IMR-90 (cell line): ENCODE measurements around the gene FUT6. TPM values are rescaled to one million over a fixed set of nuclear protein-coding genes. Genes with fewer than 3 reads are reported as not detected.
A peak's percentile ranks its signal among the peaks of the same experiment; 100 is the strongest.

Source experiments
- ATAC-seq: fragments of 200-7000 bp; cut with Tn5 transposase; 2 replicates; pipeline ENCODE4 v1.9.1; 2020; ENCODE audit warnings: low read depth, mild to moderate bottlenecking, moderate library complexity
- BruUV-seq: library from RNA; stranded (reverse); fragments of 400-500 nt; replicated peaks from 2 replicates; lab custom pipeline; 2021; lab: Mats Ljungman, UMichigan
- CTCF ChIA-PET: fragments of 300-600 bp; formaldehyde crosslinking; extraction: SDS; loops from one replicate; lab custom pipeline; 2021; ENCODE audit warnings: antibody characterized with exemption; lab: Yijun Ruan, JAX
- POLR2A ChIA-PET: fragments of 300-600 bp; sonication (Branson Sonifier 250); formaldehyde crosslinking; loops from one replicate; lab custom pipeline; 2022; ENCODE audit warnings: antibody characterized with exemption; ENCODE audit not compliant: unreplicated experiment; lab: Charles Lee
- DNase-seq: peaks from one replicate; pipeline ENCODE4 v3.0.0; 2013
- H2AFZ ChIP-seq: replicated peaks from 2 replicates; pipeline ENCODE3; 2013; ENCODE audit warnings: low read length, mild to moderate bottlenecking; ENCODE audit not compliant: poor library complexity
- H2AK5ac ChIP-seq: 2 replicates; pipeline ENCODE4 v1.6.1; 2013; ENCODE audit warnings: low read depth, low read length, inconsistent platforms
- H2AK9ac ChIP-seq: replicated peaks from 2 replicates; pipeline ENCODE3; 2013; ENCODE audit warnings: mild to moderate bottlenecking, low read depth, low read length, moderate library complexity; ENCODE audit not compliant: poor library complexity
- H2BK120ac ChIP-seq: 2 replicates; pipeline ENCODE4 v1.6.1; 2013; ENCODE audit warnings: low read depth, low read length, inconsistent platforms
- H2BK15ac ChIP-seq: 3 replicates; pipeline ENCODE4 v1.6.1; 2013; ENCODE audit warnings: low read depth, low read length, inconsistent platforms
- H2BK20ac ChIP-seq: 2 replicates; pipeline ENCODE4 v1.6.1; 2013; ENCODE audit warnings: low read depth, mild to moderate bottlenecking, inconsistent platforms, low read length, moderate library complexity
- H2BK5ac ChIP-seq: 2 replicates; pipeline ENCODE4 v1.6.1; 2013; ENCODE audit warnings: mild to moderate bottlenecking, low read depth, low read length, inconsistent platforms; ENCODE audit not compliant: poor library complexity, severe bottlenecking
- H3K14ac ChIP-seq: replicated peaks from 2 replicates; pipeline ENCODE4 v1.6.1; 2013; ENCODE audit warnings: low read depth, low read length, inconsistent platforms
- H3K18ac ChIP-seq: 2 replicates; pipeline ENCODE4 v1.6.1; 2013; ENCODE audit warnings: low read depth, low read length, control low read depth
- H3K23ac ChIP-seq: 2 replicates; pipeline ENCODE4 v1.6.1; 2013; ENCODE audit warnings: low read depth, low read length, inconsistent platforms
- H3K27ac ChIP-seq: 2 replicates; pipeline ENCODE4 v1.5.1; 2013; ENCODE audit warnings: mild to moderate bottlenecking, control low read depth, low read length; ENCODE audit not compliant: insufficient read depth
- H3K27me3 ChIP-seq: 2 replicates; pipeline ENCODE4 v1.6.1; 2013; ENCODE audit warnings: low read length; ENCODE audit not compliant: control insufficient read depth, insufficient read depth
- H3K36me3 ChIP-seq: 2 replicates; pipeline ENCODE4 v1.6.1; 2013; ENCODE audit warnings: low read length, mixed read lengths; ENCODE audit not compliant: control insufficient read depth, insufficient read depth
- H3K4ac ChIP-seq: 2 replicates; pipeline ENCODE4 v1.6.1; 2013; ENCODE audit warnings: low read depth, low read length, inconsistent platforms
- H3K4me1 ChIP-seq: 2 replicates; pipeline ENCODE4 v1.6.1; 2013; ENCODE audit warnings: low read length, mixed read lengths; ENCODE audit not compliant: control insufficient read depth, insufficient read depth
- H3K4me2 ChIP-seq: 2 replicates; pipeline ENCODE4 v1.6.1; 2013; ENCODE audit warnings: low read depth, mild to moderate bottlenecking, control low read depth, low read length, moderate library complexity
- H3K4me3 ChIP-seq: 2 replicates; pipeline ENCODE4 v1.5.1; 2013; ENCODE audit warnings: low read depth, mild to moderate bottlenecking, control low read depth, low read length, moderate library complexity; ENCODE audit not compliant: insufficient read depth
- H3K56ac ChIP-seq: 2 replicates; pipeline ENCODE4 v1.6.1; 2013; ENCODE audit warnings: low read length, inconsistent platforms; ENCODE audit not compliant: insufficient read depth; ENCODE audit errors: extremely low read depth
- H3K79me1 ChIP-seq, 2 experiments: 2 replicates each; pipeline ENCODE4 v1.6.1; 2013; ENCODE audit warnings: low read length in 2 of 2, inconsistent platforms in 1 of 2, low read depth in 1 of 2
- H3K9ac ChIP-seq: 2 replicates; pipeline ENCODE4 v1.6.1; 2013; ENCODE audit warnings: low read depth, low read length, control low read depth
- H3K9me1 ChIP-seq: 2 replicates; pipeline ENCODE4 v1.6.1; 2013; ENCODE audit warnings: low read length, inconsistent platforms; ENCODE audit not compliant: insufficient read depth
- H3K9me3 ChIP-seq: 2 replicates; pipeline ENCODE4 v1.6.1; 2013; ENCODE audit warnings: low read length; ENCODE audit not compliant: control insufficient read depth, insufficient read depth
- H4K20me1 ChIP-seq: 2 replicates; pipeline ENCODE4 v1.6.1; 2013; ENCODE audit warnings: low read length, inconsistent platforms; ENCODE audit not compliant: insufficient read depth
- H4K5ac ChIP-seq: 2 replicates; pipeline ENCODE4 v1.6.1; 2013; ENCODE audit warnings: mild to moderate bottlenecking, low read depth, low read length, control low read depth
- H4K8ac ChIP-seq, 2 experiments: 2 replicates each; pipeline ENCODE4 v1.6.1; 2013; ENCODE audit warnings: low read depth in 2 of 2, low read length in 2 of 2, control low read depth in 1 of 2, inconsistent platforms in 1 of 2
- H4K91ac ChIP-seq: 2 replicates; pipeline ENCODE4 v1.6.1; 2013; ENCODE audit warnings: low read depth, low read length, inconsistent platforms; ENCODE audit not compliant: insufficient read depth
- BHLHE40 ChIP-seq: fragments of 150-350 bp; IDR thresholded peaks from 2 replicates; pipeline ENCODE4 v1.6.1; 2016; ENCODE audit warnings: mild to moderate bottlenecking, low read depth, low read length
- MAFK ChIP-seq: IDR thresholded peaks from 2 replicates; pipeline ENCODE4 v1.6.1; 2012; ENCODE audit warnings: low read depth, low read length, improper control_type of control experiment
- MAZ ChIP-seq: IDR thresholded peaks from 2 replicates; pipeline ENCODE4 v1.6.1; 2012; ENCODE audit warnings: low read depth, mild to moderate bottlenecking, low read length, improper control_type of control experiment, moderate library complexity, borderline replicate concordance
- NFE2L2 ChIP-seq: fragments of 150-350 bp; IDR thresholded peaks from 2 replicates; pipeline ENCODE4 v1.6.1; 2016; ENCODE audit warnings: low read depth, mild to moderate bottlenecking, low read length
- RAD21 ChIP-seq: IDR thresholded peaks from 2 replicates; pipeline ENCODE4 v1.6.1; 2012; ENCODE audit warnings: low read length, improper control_type of control experiment
- RCOR1 ChIP-seq: IDR thresholded peaks from 2 replicates; pipeline ENCODE4 v1.6.1; 2012; ENCODE audit warnings: mild to moderate bottlenecking, low read length, improper control_type of control experiment; ENCODE audit not compliant: insufficient replicate concordance
- RFX5 ChIP-seq: IDR thresholded peaks from 2 replicates; pipeline ENCODE4 v1.8.0; 2012; ENCODE audit warnings: low read depth, mild to moderate bottlenecking, low read length, moderate library complexity
- USF2 ChIP-seq: fragments of 150-350 bp; IDR thresholded peaks from 2 replicates; pipeline ENCODE4 v1.6.1; 2017; ENCODE audit warnings: mild to moderate bottlenecking, antibody characterized with exemption, low read length, low read depth
- WGBS, 2 experiments: methylation state at CpG; one replicate each; pipeline versions ENCODE4 v1.1.5 to v1.1.7; 2013; ENCODE audit warnings: missing lambda C conversion rate in 2 of 2; ENCODE audit not compliant: insufficient read length in 1 of 2; ENCODE audit errors: extremely low coverage in 2 of 2; 5-methylcytosine and 5-hydroxymethylcytosine counted together
- dilution Hi-C: fragments of 300-500 bp; cut with HindIII; formaldehyde crosslinking; loops from one replicate; pipeline ENCODE4 v1.14.3; 2018; ENCODE audit warnings: low sequenced_read_pairs; ENCODE audit not compliant: unreplicated experiment
- in situ Hi-C: fragments of 300-500 bp; cut with MboI; formaldehyde crosslinking; loops from 3 replicates; pipeline ENCODE4 v1.14.3; 2019; ENCODE audit warnings: low sequenced_read_pairs, inconsistent platforms, mixed read lengths
- intact Hi-C: fragments of 100-400 bp; cut with micrococcal nuclease; formaldehyde crosslinking; loops from 2 replicates; pipeline ENCODE4 v1.10.0; 2022
- polyA plus RNA-seq, 3 experiments: library from polyadenylated mRNA; depleted of rRNA; stranded (reverse); fragments of >200 nt; gene quantifications; 2 replicates each; pipeline ENCODE4 v1.2.3, GENCODE V29; 2012; ENCODE audit warnings: low replicate concordance in 1 of 3
- total RNA-seq: library from RNA; depleted of rRNA; stranded (reverse); fragments of >200 nt; gene quantifications from 2 replicates; pipeline ENCODE4 v1.2.3, GENCODE V29; 2012

FUT6 gene
- total and polyA plus RNA-seq, 2 of the 4 experiments (the other 2 are of a cell fraction) = not detected

- TF ChIP-seq USF2 (no peak), MAZ (peak; percentile 85)
Observed at GRCh38 chr19:5803752-5804515, 35.6 kb downstream of the FUT6 start (continued).

GRCh38 chr19:5803441-5803751 lies 36.1 kb downstream of the FUT6 start:
- H3K4me3 ChIP-seq = peak overlapping the region; percentile 10; the same call in 1 of the 2 replicates
- BruUV-seq = no TSS peak
- H4K5ac ChIP-seq = no peak overlapping the region
- no peaks in the 10 kb centered on the region for H3K36me3 ChIP-seq
- no peak overlapping the region for H3K56ac ChIP-seq
- H2AFZ ChIP-seq = peak overlapping the region; percentile 94
- H3K4me2 ChIP-seq = peak overlapping the region; percentile 60
- TF ChIP-seq RCOR1 (no peak), MAZ (no peak), MAFK (no peak), BHLHE40 (peak; percentile 77), NFE2L2 (no peak), USF2 (peak; percentile 3; the same call in 1 of the 2 replicates), RFX5 (no peak), RAD21 (no peak)
- DNase-seq (no peak), ATAC-seq (no peak)
- peaks cover 34% of the 10 kb centered on the region for H3K27me3 ChIP-seq
- H3K9me1 ChIP-seq = no peaks in the 10 kb centered on the region
- in situ Hi-C loops (loop anchor here (5.0 to 10.0 kb wide), 2 partner anchors 89 to 221 kb away; no protein-coding TSS in a partner anchor), intact Hi-C loops (loop anchor here (5.0 to 10.0 kb wide), 2 partner anchors 161 to 219 kb away; no protein-coding TSS in a partner anchor), dilution Hi-C loops (no loop called here)
- no peak overlapping the region for H2BK5ac ChIP-seq
- no peak overlapping the region for H3K18ac ChIP-seq
- no peaks in the 10 kb centered on the region for H3K9me3 ChIP-seq
- 0 out of 3 replicates have a peak overlapping the region, but pooled peaks have one; percentile 64 for H2BK15ac ChIP-seq
- H3K23ac ChIP-seq = peak overlapping the region; percentile 3; the same call in 1 of the 2 replicates
- peak overlapping the region; percentile 38; the same call in 1 of the 2 replicates for H4K91ac ChIP-seq
- peaks cover 3% of the 10 kb centered on the region; the same call in 1 of the 2 replicates for H3K4me1 ChIP-seq
- peak overlapping the region; percentile 3; the same call in 1 of the 2 replicates for H3K9ac ChIP-seq
- peak overlapping the region; percentile 43 for H2AK5ac ChIP-seq
- H4K8ac ChIP-seq = peak overlapping the region; percentile 31 to 88; a peak in 2 of 4 replicates
- POLR2A ChIA-PET = interaction anchor here (1.5 kb wide), 1 partner anchor 25 kb away, joined by 3 read pairs; no protein-coding TSS in a partner anchor
- no peak overlapping the region for H2BK120ac ChIP-seq
- H3K14ac ChIP-seq = no peak overlapping the region
- H3K79me1 ChIP-seq = no peaks in the 10 kb centered on the region
- H2BK20ac ChIP-seq = no peak overlapping the region
- H4K20me1 ChIP-seq = no peaks in the 10 kb centered on the region
- peak overlapping the region; percentile 24 for H3K4ac ChIP-seq
- no CpG with 5 or more reads among the region's 8 CpGs for WGBS, 2 experiments
- no peak overlapping the region; the same call in 1 of the 2 replicates for H3K27ac ChIP-seq
- peak overlapping the region; percentile 31 for H2AK9ac ChIP-seq
- CTCF ChIA-PET = interaction anchor here (0.6 to 1.9 kb wide), 23 partner anchors 8 to 323 kb away, joined by 3 to 37 read pairs (median 5); partner anchors contain the start of genes DUS3L, NDUFA11 and VMAC
